Neural cell (in vitro differentiated cells): ENCODE measurements around the gene PNPLA1. TPM values are rescaled to one million over a fixed set of nuclear protein-coding genes. Genes with fewer than 3 reads are reported as not detected.
A peak's percentile ranks its signal among the peaks of the same experiment; 100 is the strongest.

Experiments used
- H2AFZ ChIP-seq: fragments of 200-600, 300-800 bp; sonication (generic), shearing (Covaris generic); 2 replicates; pipeline ENCODE4 v1.6.0; 2014; ENCODE audit warnings: low read depth, mild to moderate bottlenecking, antibody characterized with exemption, low read length, moderate library complexity
- H3F3A ChIP-seq: fragments of 200-600 bp; shearing (Covaris generic); 2 replicates; pipeline ENCODE4 v1.6.1; 2016; ENCODE audit warnings: mild to moderate bottlenecking, moderate library complexity, mixed read lengths, antibody characterized with exemption, low read length; ENCODE audit not compliant: insufficient read depth, poor library complexity, severe bottlenecking
- H3K27ac ChIP-seq: fragments of 200-600, 300-800 bp; sonication (generic), shearing (Covaris generic); 2 replicates; pipeline ENCODE4 v1.5.1; 2014; ENCODE audit warnings: mild to moderate bottlenecking, low read length, moderate library complexity
- H3K27me3 ChIP-seq: fragments of 300-800, 200-600 bp; sonication (generic), shearing (Covaris generic); 2 replicates; pipeline ENCODE4 v1.6.0; 2014; ENCODE audit warnings: mild to moderate bottlenecking, low read depth, low read length, moderate library complexity; ENCODE audit not compliant: insufficient read depth
- H3K36me3 ChIP-seq: fragments of 300-800, 200-600 bp; sonication (generic), shearing (Covaris generic); 2 replicates; pipeline ENCODE4 v1.5.1; 2014; ENCODE audit warnings: mild to moderate bottlenecking, antibody characterized with exemption, low read length, moderate library complexity; ENCODE audit not compliant: insufficient read depth
- H3K4me2 ChIP-seq: fragments of 300-800, 200-600 bp; sonication (generic), shearing (Covaris generic); 2 replicates; pipeline ENCODE4 v1.6.0; 2014; ENCODE audit warnings: mild to moderate bottlenecking, low read length
- H3K4me3 ChIP-seq: fragments of 300-800, 200-600 bp; sonication (generic), shearing (Covaris generic); 2 replicates; pipeline ENCODE4 v1.5.1; 2014; ENCODE audit warnings: mild to moderate bottlenecking, low read length, moderate library complexity
- H3K79me2 ChIP-seq: fragments of 200-600 bp; shearing (Covaris generic); replicated peaks from 2 replicates; pipeline ENCODE4 v1.6.0; 2014; ENCODE audit warnings: mild to moderate bottlenecking, low read length, moderate library complexity; ENCODE audit not compliant: insufficient read depth
- H3K9ac ChIP-seq: fragments of 300-800, 200-600 bp; sonication (generic), shearing (Covaris generic); 2 replicates; pipeline ENCODE4 v1.6.1; 2016; ENCODE audit warnings: mild to moderate bottlenecking, low read length, mixed read lengths
- H3K9me2 ChIP-seq: fragments of 200-600 bp; shearing (Covaris generic); 2 replicates; pipeline ENCODE4 v1.6.1; 2016; ENCODE audit warnings: mild to moderate bottlenecking, low read length, mixed read lengths; ENCODE audit not compliant: insufficient read depth
- H3K9me3 ChIP-seq: fragments of 200-600, 300-800 bp; sonication (generic), shearing (Covaris generic); 2 replicates; pipeline ENCODE4 v1.6.1; 2016; ENCODE audit warnings: mild to moderate bottlenecking, mixed run types, low read length, moderate library complexity, mixed read lengths
- H4K20me1 ChIP-seq: fragments of 200-600 bp; shearing (Covaris generic); 2 replicates; pipeline ENCODE4 v1.6.1; 2016; ENCODE audit warnings: mild to moderate bottlenecking, mixed run types; ENCODE audit not compliant: insufficient read depth
- EP300 ChIP-seq: fragments of 450-650 bp; conservative IDR thresholded peaks from 2 replicates; pipeline ENCODE4 v1.6.1; 2014; ENCODE audit warnings: antibody characterized with exemption, mild to moderate bottlenecking, moderate library complexity; ENCODE audit not compliant: poor library complexity, severe bottlenecking
- EZH2 ChIP-seq: fragments of 200-600, 300-800 bp; shearing (Covaris generic), sonication (generic); IDR thresholded peaks from 2 replicates; pipeline ENCODE4 v1.6.1; 2014; ENCODE audit warnings: antibody characterized with exemption, low read length, borderline replicate concordance, mild to moderate bottlenecking; ENCODE audit not compliant: insufficient read depth, poor library complexity, severe bottlenecking
- MXI1 ChIP-seq: fragments of 450-650 bp; conservative IDR thresholded peaks from 2 replicates; pipeline ENCODE4 v1.6.1; 2014; ENCODE audit warnings: antibody characterized with exemption, mild to moderate bottlenecking; ENCODE audit not compliant: poor library complexity, severe bottlenecking
- POLR2AphosphoS5 ChIP-seq: IDR thresholded peaks from 2 replicates; pipeline ENCODE4 v1.6.1; 2012
- RAD21 ChIP-seq: fragments of 450-650 bp; conservative IDR thresholded peaks from 2 replicates; pipeline ENCODE4 v1.6.1; 2014; ENCODE audit warnings: antibody characterized with exemption, mild to moderate bottlenecking, moderate library complexity
- SMC3 ChIP-seq: fragments of 450-650 bp; conservative IDR thresholded peaks from 2 replicates; pipeline ENCODE4 v1.6.1; 2014; ENCODE audit warnings: antibody characterized with exemption, mild to moderate bottlenecking, moderate library complexity; ENCODE audit not compliant: poor library complexity
- TAF1 ChIP-seq: IDR thresholded peaks from 2 replicates; pipeline ENCODE4 v1.6.1; 2012; ENCODE audit warnings: low read depth
- polyA plus RNA-seq: library from polyadenylated mRNA; depleted of rRNA; stranded (reverse); fragments of >200 nt; gene quantifications from 2 replicates; pipeline ENCODE4 v1.2.3, GENCODE V29; 2014
- TF ChIP-seq, protein P1 (sequence below): fragments of 450-650 bp; IDR thresholded peaks from 2 replicates; pipeline ENCODE4 v1.5.1; 2014; ENCODE audit warnings: antibody characterized with exemption, mild to moderate bottlenecking, moderate library complexity; ENCODE audit not compliant: poor library complexity, severe bottlenecking
- TF ChIP-seq, protein P2 (sequence below): IDR thresholded peaks from 2 replicates; pipeline ENCODE4 v1.6.1; 2012; ENCODE audit warnings: borderline replicate concordance

The PNPLA1 gene
- polyA plus RNA-seq, 1 donor from 2014 or later: not detected

DNA sequence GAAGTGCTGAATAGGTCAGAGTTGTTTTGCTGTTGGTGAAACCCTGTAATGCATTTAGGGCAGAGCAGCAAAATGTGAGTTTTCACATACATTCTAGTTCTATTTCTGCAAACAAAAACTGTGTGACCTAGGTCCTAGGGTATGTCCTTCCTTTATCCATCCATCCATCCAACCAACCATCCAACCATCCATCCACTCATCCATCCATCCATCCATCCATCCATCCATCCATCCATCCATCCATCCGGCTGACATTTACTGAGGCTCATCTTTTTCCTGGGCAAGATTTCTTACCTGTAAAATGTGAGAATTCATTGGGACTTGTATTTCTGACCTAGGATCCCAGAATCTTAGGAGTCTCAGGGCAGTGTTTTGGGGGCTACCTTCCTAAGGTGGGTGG, 14.5 kb downstream of the PNPLA1 start (continued):
- no peak for TF ChIP-seq EP300
- no peak for TF ChIP-seq EZH2

DNA sequence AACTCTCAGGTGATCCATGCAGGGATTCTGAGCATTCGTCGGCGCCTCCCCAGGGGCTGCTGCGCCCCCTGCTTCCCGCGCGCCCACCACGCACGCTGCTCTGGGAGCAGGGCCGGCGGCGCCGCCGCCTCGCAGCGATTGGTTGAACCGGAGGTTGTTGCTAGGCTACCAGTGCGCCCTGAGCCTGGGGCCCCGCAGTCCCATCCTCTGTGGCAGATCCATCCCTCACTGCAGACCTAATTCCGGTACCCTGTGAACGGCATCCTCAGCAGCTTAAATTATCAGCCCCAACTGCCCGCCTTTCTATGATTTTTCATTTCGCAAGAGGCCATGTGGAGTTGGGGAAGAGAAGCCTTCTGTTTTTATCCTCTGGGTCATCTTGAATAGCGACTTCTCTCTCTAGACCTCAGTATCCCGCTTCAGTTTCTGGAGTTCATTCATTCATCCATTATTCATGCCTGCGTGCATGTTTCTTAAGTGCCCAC, 15.4 kb downstream of the PNPLA1 start:
- Histone ChIP-seq H4K20me1 (no peaks in the 10 kb centered on the region), H3K9ac (peak overlapping the region; percentile 65), H3K27ac (peak overlapping the region; percentile 98), H3K9me3 (no peaks in the 10 kb centered on the region), H3K36me3 (no peaks in the 10 kb centered on the region), H3K9me2 (no peaks in the 10 kb centered on the region), H3K4me3 (peak overlapping the region; percentile 59), H3K4me2 (peak overlapping the region; percentile 84), H3K79me2 (no peaks in the 10 kb centered on the region), H2AFZ (peak overlapping the region; percentile 57), H3K27me3 (no peaks in the 10 kb centered on the region), H3F3A (peaks cover 5% of the 10 kb centered on the region)
- TF ChIP-seq SMC3: peak; percentile 70
- peak; percentile 80 for TF ChIP-seq MXI1
- TF ChIP-seq, protein P1, sequence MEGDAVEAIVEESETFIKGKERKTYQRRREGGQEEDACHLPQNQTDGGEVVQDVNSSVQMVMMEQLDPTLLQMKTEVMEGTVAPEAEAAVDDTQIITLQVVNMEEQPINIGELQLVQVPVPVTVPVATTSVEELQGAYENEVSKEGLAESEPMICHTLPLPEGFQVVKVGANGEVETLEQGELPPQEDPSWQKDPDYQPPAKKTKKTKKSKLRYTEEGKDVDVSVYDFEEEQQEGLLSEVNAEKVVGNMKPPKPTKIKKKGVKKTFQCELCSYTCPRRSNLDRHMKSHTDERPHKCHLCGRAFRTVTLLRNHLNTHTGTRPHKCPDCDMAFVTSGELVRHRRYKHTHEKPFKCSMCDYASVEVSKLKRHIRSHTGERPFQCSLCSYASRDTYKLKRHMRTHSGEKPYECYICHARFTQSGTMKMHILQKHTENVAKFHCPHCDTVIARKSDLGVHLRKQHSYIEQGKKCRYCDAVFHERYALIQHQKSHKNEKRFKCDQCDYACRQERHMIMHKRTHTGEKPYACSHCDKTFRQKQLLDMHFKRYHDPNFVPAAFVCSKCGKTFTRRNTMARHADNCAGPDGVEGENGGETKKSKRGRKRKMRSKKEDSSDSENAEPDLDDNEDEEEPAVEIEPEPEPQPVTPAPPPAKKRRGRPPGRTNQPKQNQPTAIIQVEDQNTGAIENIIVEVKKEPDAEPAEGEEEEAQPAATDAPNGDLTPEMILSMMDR: peak; percentile 77
- peak; percentile 68 for TF ChIP-seq POLR2AphosphoS5
- no peak for TF ChIP-seq EZH2
- peak; percentile 70 for TF ChIP-seq RAD21
- TF ChIP-seq, protein P2, sequence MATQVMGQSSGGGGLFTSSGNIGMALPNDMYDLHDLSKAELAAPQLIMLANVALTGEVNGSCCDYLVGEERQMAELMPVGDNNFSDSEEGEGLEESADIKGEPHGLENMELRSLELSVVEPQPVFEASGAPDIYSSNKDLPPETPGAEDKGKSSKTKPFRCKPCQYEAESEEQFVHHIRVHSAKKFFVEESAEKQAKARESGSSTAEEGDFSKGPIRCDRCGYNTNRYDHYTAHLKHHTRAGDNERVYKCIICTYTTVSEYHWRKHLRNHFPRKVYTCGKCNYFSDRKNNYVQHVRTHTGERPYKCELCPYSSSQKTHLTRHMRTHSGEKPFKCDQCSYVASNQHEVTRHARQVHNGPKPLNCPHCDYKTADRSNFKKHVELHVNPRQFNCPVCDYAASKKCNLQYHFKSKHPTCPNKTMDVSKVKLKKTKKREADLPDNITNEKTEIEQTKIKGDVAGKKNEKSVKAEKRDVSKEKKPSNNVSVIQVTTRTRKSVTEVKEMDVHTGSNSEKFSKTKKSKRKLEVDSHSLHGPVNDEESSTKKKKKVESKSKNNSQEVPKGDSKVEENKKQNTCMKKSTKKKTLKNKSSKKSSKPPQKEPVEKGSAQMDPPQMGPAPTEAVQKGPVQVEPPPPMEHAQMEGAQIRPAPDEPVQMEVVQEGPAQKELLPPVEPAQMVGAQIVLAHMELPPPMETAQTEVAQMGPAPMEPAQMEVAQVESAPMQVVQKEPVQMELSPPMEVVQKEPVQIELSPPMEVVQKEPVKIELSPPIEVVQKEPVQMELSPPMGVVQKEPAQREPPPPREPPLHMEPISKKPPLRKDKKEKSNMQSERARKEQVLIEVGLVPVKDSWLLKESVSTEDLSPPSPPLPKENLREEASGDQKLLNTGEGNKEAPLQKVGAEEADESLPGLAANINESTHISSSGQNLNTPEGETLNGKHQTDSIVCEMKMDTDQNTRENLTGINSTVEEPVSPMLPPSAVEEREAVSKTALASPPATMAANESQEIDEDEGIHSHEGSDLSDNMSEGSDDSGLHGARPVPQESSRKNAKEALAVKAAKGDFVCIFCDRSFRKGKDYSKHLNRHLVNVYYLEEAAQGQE: peak; percentile 82
- no peak for TF ChIP-seq TAF1
- peak; percentile 76 for TF ChIP-seq EP300

DNA sequence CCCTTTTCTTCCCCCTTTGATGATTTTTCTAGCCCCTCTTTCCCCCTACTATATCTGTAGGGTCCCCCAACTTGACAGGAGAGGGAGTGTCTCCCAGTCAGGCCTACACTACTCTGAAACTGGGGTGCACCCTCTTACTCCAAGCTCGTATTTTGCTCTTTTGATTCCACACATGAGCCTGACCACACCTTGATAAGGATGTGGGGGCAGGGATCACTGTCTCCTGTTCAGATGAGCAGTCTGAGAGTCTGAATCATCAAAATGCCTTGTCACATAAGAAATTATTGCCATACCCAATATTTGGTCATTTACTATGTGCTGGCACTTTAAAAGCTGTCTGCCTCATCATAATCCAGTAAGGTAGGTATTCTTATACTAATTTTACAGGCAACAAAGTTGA, 15.9 kb downstream of the PNPLA1 start:
- Histone ChIP-seq H3K36me3 (no peaks in the 10 kb centered on the region), H3K79me2 (no peaks in the 10 kb centered on the region), H3F3A (peaks cover 5% of the 10 kb centered on the region), H3K4me2 (peak overlapping the region; percentile 75), H4K20me1 (no peaks in the 10 kb centered on the region), H3K27ac (peak overlapping the region; percentile 98), H2AFZ (peak overlapping the region; percentile 57), H3K27me3 (no peaks in the 10 kb centered on the region), H3K4me3 (peak overlapping the region; percentile 59), H3K9me3 (no peaks in the 10 kb centered on the region), H3K9me2 (no peaks in the 10 kb centered on the region), H3K9ac (peak overlapping the region; percentile 65)
- TF ChIP-seq MXI1 (no peak), TAF1 (no peak), POLR2AphosphoS5 (no peak), SMC3 (no peak), EP300 (no peak), EZH2 (no peak), RAD21 (no peak)
- TF ChIP-seq, protein P2: no peak
- TF ChIP-seq, protein P1: no peak
